B cell (primary cell): ENCODE results near the gene CNTN2. TPM values are rescaled to one million over a fixed set of nuclear protein-coding genes. Genes with fewer than 3 reads are reported as not detected.

ENCODE experiments used
- ATAC-seq: fragments of 200-7000 bp; cut with Tn5 transposase; one replicate; pipeline ENCODE4 v1.10.0; 2021; ENCODE audit warnings: low read depth, mild to moderate bottlenecking, moderate number of reproducible peaks, moderate library complexity
- CTCF ChIA-PET: fragments of 350-600 bp; sonication (Branson Sonifier 250); formaldehyde crosslinking; loops from one replicate; lab custom pipeline; 2021; ENCODE audit warnings: antibody characterized with exemption, inconsistent platforms; lab: Charles Lee
- POLR2A ChIA-PET: fragments of 350-600 bp; sonication (Branson Sonifier 250); formaldehyde crosslinking; loops from one replicate; lab custom pipeline; 2021; ENCODE audit warnings: antibody characterized with exemption; lab: Charles Lee
- DNase-seq: peaks from one replicate; pipeline ENCODE4 v3.0.0; 2013
- H2AFZ ChIP-seq: 2 replicates; pipeline ENCODE4 v1.6.1; 2012; ENCODE audit warnings: mild to moderate bottlenecking, low read depth, low read length; ENCODE audit not compliant: insufficient read depth, poor library complexity, severe bottlenecking
- H3K27ac ChIP-seq, 2 donors: 1 replicate in 1 of 2; 2 replicates in 1 of 2; pipeline ENCODE4 v1.5.1; 2012 to 2013; ENCODE audit warnings: low read length in 2 of 2, mild to moderate bottlenecking in 2 of 2, moderate library complexity in 1 of 2
- H3K27me3 ChIP-seq, 4 experiments: fragments of 200-600 bp in 1 of 4; sonication (generic) in 1 of 4; replicated peaks in 1 of 4; 1 replicate in 2 of 4; 2 replicates in 2 of 4; pipeline versions ENCODE4 v1.6.1 to v1.7.0; 2013 to 2016; ENCODE audit warnings: low read length in 3 of 4, mild to moderate bottlenecking in 2 of 4, mixed read lengths in 1 of 4, moderate library complexity in 1 of 4; ENCODE audit not compliant: insufficient read depth in 4 of 4, control insufficient read depth in 3 of 4; ENCODE audit errors: control extremely low read depth in 1 of 4
- H3K36me3 ChIP-seq, 2 experiments: replicated peaks in 1 of 2; 1 replicate in 1 of 2; 2 replicates in 1 of 2; pipeline versions ENCODE4 v1.6.1 to v1.7.1; 2013; ENCODE audit warnings: low read length in 1 of 2; ENCODE audit not compliant: insufficient read depth in 2 of 2, control insufficient read depth in 1 of 2; ENCODE audit errors: control extremely low read depth in 1 of 2, extremely low read depth in 1 of 2
- H3K4me1 ChIP-seq, 2 donors: fragments of 200-600 bp in 1 of 2; sonication (generic) in 1 of 2; 1 replicate in 1 of 2; 2 replicates in 1 of 2; pipeline versions ENCODE4 v1.5.1 to v1.6.1; 2013 to 2017; ENCODE audit warnings: low read length in 2 of 2; ENCODE audit not compliant: control insufficient read depth in 2 of 2, insufficient read depth in 2 of 2
- H3K4me2 ChIP-seq: replicated peaks from 2 replicates; pipeline ENCODE3; 2012; ENCODE audit warnings: mild to moderate bottlenecking, low read depth, low read length; ENCODE audit not compliant: poor library complexity, severe bottlenecking
- H3K4me3 ChIP-seq, 5 experiments: fragments of 200-600 bp in 1 of 5; sonication (generic) in 1 of 5; 1 replicate in 3 of 5; 2 replicates in 2 of 5; pipeline versions ENCODE4 v1.5.1 to v1.7.0; 2011 to 2016; ENCODE audit warnings: low read length in 4 of 5, mild to moderate bottlenecking in 4 of 5, low read depth in 2 of 5, control low read depth in 1 of 5, moderate library complexity in 1 of 5; ENCODE audit not compliant: insufficient read depth in 1 of 5; ENCODE audit errors: control extremely low read depth in 1 of 5, extremely low read depth in 1 of 5
- H3K79me2 ChIP-seq: fragments of 200-600 bp; sonication (generic); one replicate; pipeline ENCODE4 v1.6.0; 2016; ENCODE audit warnings: low read length; ENCODE audit not compliant: control insufficient read depth, insufficient read depth
- H3K9ac ChIP-seq: fragments of 200-600 bp; sonication (generic); 2 replicates; pipeline ENCODE4 v1.6.1; 2017; ENCODE audit warnings: mild to moderate bottlenecking, low read length, moderate library complexity
- H3K9me3 ChIP-seq, 3 donors: one replicate each; pipeline versions ENCODE4 v1.6.1 to v1.7.1; 2013; ENCODE audit warnings: low read length in 2 of 3; ENCODE audit not compliant: control insufficient read depth in 2 of 3, insufficient read depth in 1 of 3; ENCODE audit errors: control extremely low read depth in 1 of 3
- H4K20me1 ChIP-seq: 2 replicates; pipeline ENCODE4 v1.6.0; 2012; ENCODE audit warnings: mild to moderate bottlenecking, low read length; ENCODE audit not compliant: insufficient read depth, control insufficient read depth, poor library complexity, severe bottlenecking
- H3K27ac Mint-ChIP-seq: one replicate; pipeline ENCODE4 v1.8.0; 2021; ENCODE audit warnings: mixed read lengths
- H3K27me3 Mint-ChIP-seq: one replicate; pipeline ENCODE4 v1.8.0; 2021; ENCODE audit warnings: mixed read lengths
- H3K4me1 Mint-ChIP-seq: one replicate; pipeline ENCODE4 v1.8.0; 2021; ENCODE audit warnings: mixed read lengths
- H3K4me3 Mint-ChIP-seq: one replicate; pipeline ENCODE4 v1.8.0; 2021; ENCODE audit warnings: mixed read lengths
- H3K9me3 Mint-ChIP-seq: one replicate; pipeline ENCODE4 v1.8.0; 2022; ENCODE audit warnings: mixed read lengths; ENCODE audit not compliant: insufficient read depth
- CTCF ChIP-seq: fragments of 200-600 bp; IDR thresholded peaks from one replicate; pipeline ENCODE4 v1.8.0; 2022; ENCODE audit warnings: antibody characterized with exemption, mild to moderate bottlenecking
- EZH2 ChIP-seq: IDR thresholded peaks from 2 replicates; pipeline ENCODE4 v1.6.1; 2012; ENCODE audit warnings: borderline replicate concordance, low read depth, mild to moderate bottlenecking, moderate library complexity, low read length; ENCODE audit not compliant: insufficient read depth, poor library complexity, severe bottlenecking
- WGBS: methylation state at CpG from one replicate; pipeline ENCODE4 v1.1.5; 2013; ENCODE audit warnings: missing lambda C conversion rate; ENCODE audit not compliant: insufficient coverage; 5-methylcytosine and 5-hydroxymethylcytosine counted together
- intact Hi-C: fragments of 100-400 bp; cut with micrococcal nuclease; formaldehyde crosslinking; loops from one replicate; pipeline ENCODE4 v1.10.0; 2022
- polyA minus RNA-seq: library from RNA; depleted of rRNA, polyadenylated mRNA; stranded (reverse); fragments of >200 nt; gene quantifications from 2 replicates; pipeline ENCODE4 v1.2.3, GENCODE V29; 2012
- polyA plus RNA-seq: library from polyadenylated mRNA; depleted of rRNA; stranded (reverse); fragments of >200 nt; gene quantifications from 2 replicates; pipeline ENCODE4 v1.2.3, GENCODE V29; 2012
- total RNA-seq, 2 donors: library from RNA; stranded (reverse); fragments of 120-200 nt in 1 of 2; gene quantifications; 1 replicate in 1 of 2; 2 replicates in 1 of 2; pipeline versions ENCODE4 v1.2.3 to v1.2.4, GENCODE V29; 2013 to 2022

CNTN2 gene
- total RNA-seq = not detected in 2 replicates
- total RNA-seq (2013) = 0.05 TPM
- polyA plus RNA-seq = not detected in 2 replicates
- polyA minus RNA-seq = not detected in 2 replicates

GRCh38 chr1:205042911-205043806, at the start of gene CNTN2:
CNTN2 (plus strand) TSS chr1:205043212; CDS start chr1:205053186, 9,974 bp downstream.
- TF ChIP-seq CTCF (no peak), EZH2 (no peak)
- Histone ChIP-seq H3K27ac (no peak within 1 kb of the TSS), H3K4me2 (no peak within 1 kb of the TSS), H2AFZ (no peak within 1 kb of the TSS), H3K9me3 (no peaks in the 10 kb centered on the region), H3K36me3 (no peaks in the 10 kb centered on the region), H3K27me3 (peaks cover 0 to 47% (median 11%) of the 10 kb centered on the region in 4 experiments), H4K20me1 (no peaks in the 10 kb centered on the region), H3K4me1 (no peaks in the 10 kb centered on the region), H3K79me2 (no peaks in the 10 kb centered on the region), H3K4me3 (no peak within 1 kb of the TSS), H3K9ac (no peak within 1 kb of the TSS)
- 18% methylated on average over 42 of the region's 53 CpGs for WGBS
- no peak within 1 kb of the TSS for H3K27ac Mint-ChIP-seq
- no peak for DNase-seq
- no peak within 1 kb of the TSS for H3K4me3 Mint-ChIP-seq
- H3K27me3 Mint-ChIP-seq = peaks cover 63% of the 10 kb centered on the region
- intact Hi-C loops = no loop called here
- CTCF ChIA-PET = no interaction called here
- POLR2A ChIA-PET = no interaction called here
- no peak for ATAC-seq
- H3K9me3 Mint-ChIP-seq = no peaks in the 10 kb centered on the region
- H3K4me1 Mint-ChIP-seq = no peaks in the 10 kb centered on the region
